ENCODE results near the gene C3. TPM values are rescaled to one million over a fixed set of nuclear protein-coding genes. Genes with fewer than 3 reads are reported as not detected.
"Not testable (repeated sequence)": the region's sequence is repeated elsewhere in the genome, so short reads cannot be mapped to it uniquely, and the experiment has no call there.

C3 gene
- total RNA-seq, 1 experiment from 2014 or later, result not detected

GRCh38 chr19:6713773-6714692 is 6.4 kb downstream of the C3 start:
- no peak for DNase-seq
- H3K36me3 ChIP-seq (ENCODE audit: insufficient read depth, low read length), result no peaks in the 10 kb centered on the region
- H3K4me1 ChIP-seq (ENCODE audit: low read length), result no peaks in the 10 kb centered on the region
- no peaks in the 10 kb centered on the region for H3K9me2 ChIP-seq (replicated peaks; ENCODE audit: insufficient read depth, low read length)
- no peak overlapping the region for H3K4me3 ChIP-seq (ENCODE audit: low read length)
- H3K9me3 ChIP-seq (ENCODE audit: low read length), result no peaks in the 10 kb centered on the region
- H3K79me2 ChIP-seq (ENCODE audit: low read length), result no peaks in the 10 kb centered on the region
- no peak overlapping the region for H3K4me2 ChIP-seq (ENCODE audit: low read depth, low read length, poor library complexity, severe bottlenecking)
- no peaks in the 10 kb centered on the region for H4K20me1 ChIP-seq (ENCODE audit: insufficient read depth, low read depth, low read length)
- H2AFZ ChIP-seq (ENCODE audit: low read length), result no peak overlapping the region
- H3K27ac ChIP-seq (ENCODE audit: low read length), result no peak overlapping the region
- no peak overlapping the region for H3K9ac ChIP-seq (ENCODE audit: low read length)
- no peaks in the 10 kb centered on the region for H3K27me3 ChIP-seq (ENCODE audit: low read length)

- H3K9ac ChIP-seq (ENCODE audit: low read length), result no peak overlapping the region
- H3K4me3 ChIP-seq (ENCODE audit: low read length), result no peak overlapping the region
- no peaks in the 10 kb centered on the region for H3K4me1 ChIP-seq (ENCODE audit: low read length)
- no peak for DNase-seq
- H3K27me3 ChIP-seq (ENCODE audit: low read length), result no peaks in the 10 kb centered on the region
- H3K79me2 ChIP-seq (ENCODE audit: low read length), result no peaks in the 10 kb centered on the region
- H3K27ac ChIP-seq (ENCODE audit: low read length), result no peak overlapping the region
- no peaks in the 10 kb centered on the region for H4K20me1 ChIP-seq (ENCODE audit: insufficient read depth, low read depth, low read length)
- H3K4me2 ChIP-seq (ENCODE audit: low read depth, low read length, poor library complexity, severe bottlenecking), result no peak overlapping the region
- H2AFZ ChIP-seq (ENCODE audit: low read length), result no peak overlapping the region
- H3K9me3 ChIP-seq (ENCODE audit: low read length), result no peaks in the 10 kb centered on the region
- no peaks in the 10 kb centered on the region for H3K36me3 ChIP-seq (ENCODE audit: insufficient read depth, low read length)
- H3K9me2 ChIP-seq (replicated peaks; ENCODE audit: insufficient read depth, low read length), result no peaks in the 10 kb centered on the region
These were observed 7.5 kb downstream of the C3 start for GRCh38 chr19:6712692-6713670.

GRCh38 chr19:6712231-6712630 is 8.2 kb downstream of the C3 start:
- DNase-seq, result no peak
- Histone ChIP-seq H3K9me2 (replicated peaks; ENCODE audit: insufficient read depth, low read length) (no peaks in the 10 kb centered on the region), H3K79me2 (ENCODE audit: low read length) (no peaks in the 10 kb centered on the region), H3K9ac (ENCODE audit: low read length) (no peak overlapping the region), H4K20me1 (ENCODE audit: insufficient read depth, low read depth, low read length) (no peaks in the 10 kb centered on the region), H3K36me3 (ENCODE audit: insufficient read depth, low read length) (no peaks in the 10 kb centered on the region), H3K4me2 (ENCODE audit: low read depth, low read length, poor library complexity, severe bottlenecking) (no peak overlapping the region), H3K27ac (ENCODE audit: low read length) (no peak overlapping the region), H3K4me1 (ENCODE audit: low read length) (no peaks in the 10 kb centered on the region), H3K27me3 (ENCODE audit: low read length) (no peaks in the 10 kb centered on the region), H2AFZ (ENCODE audit: low read length) (no peak overlapping the region), H3K9me3 (ENCODE audit: low read length) (no peaks in the 10 kb centered on the region), H3K4me3 (ENCODE audit: low read length) (no peak overlapping the region)

- Histone ChIP-seq H3K4me2 (ENCODE audit: low read depth, low read length, poor library complexity, severe bottlenecking) (no peak overlapping the region), H3K4me1 (ENCODE audit: low read length) (no peaks in the 10 kb centered on the region), H3K27ac (ENCODE audit: low read length) (no peak overlapping the region), H3K9me3 (ENCODE audit: low read length) (no peaks in the 10 kb centered on the region), H4K20me1 (ENCODE audit: insufficient read depth, low read depth, low read length) (no peaks in the 10 kb centered on the region), H3K79me2 (ENCODE audit: low read length) (no peaks in the 10 kb centered on the region), H2AFZ (ENCODE audit: low read length) (no peak overlapping the region), H3K9ac (ENCODE audit: low read length) (no peak overlapping the region), H3K4me3 (ENCODE audit: low read length) (no peak overlapping the region), H3K36me3 (ENCODE audit: insufficient read depth, low read length) (no peaks in the 10 kb centered on the region), H3K9me2 (replicated peaks; ENCODE audit: insufficient read depth, low read length) (no peaks in the 10 kb centered on the region), H3K27me3 (ENCODE audit: low read length) (no peaks in the 10 kb centered on the region)
- DNase-seq, result no peak
These were observed 8.8 kb downstream of the C3 start for GRCh38 chr19:6711605-6712004.

DNA sequence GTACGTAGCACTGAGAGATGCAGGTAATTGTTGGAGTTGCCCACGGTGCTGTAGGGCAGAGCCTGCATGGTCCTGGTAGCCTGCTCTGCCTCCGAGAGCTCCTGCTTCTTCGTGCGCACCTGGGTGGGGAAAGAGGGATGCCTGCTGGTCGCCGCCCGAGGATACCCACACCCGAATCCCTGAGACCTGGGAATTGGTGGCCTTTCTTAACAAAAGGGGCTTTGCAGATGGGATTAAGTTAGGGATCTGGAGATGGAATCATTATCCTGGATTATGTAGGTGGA is 9.4 kb downstream of the C3 start:
- no peak overlapping the region for H3K9ac ChIP-seq (ENCODE audit: low read length)
- H3K27ac ChIP-seq (ENCODE audit: low read length), result no peak overlapping the region
- H3K9me2 ChIP-seq (replicated peaks; ENCODE audit: insufficient read depth, low read length), result no peaks in the 10 kb centered on the region
- no peaks in the 10 kb centered on the region for H3K27me3 ChIP-seq (ENCODE audit: low read length)
- no peak overlapping the region for H3K4me2 ChIP-seq (ENCODE audit: low read depth, low read length, poor library complexity, severe bottlenecking)
- H2AFZ ChIP-seq (ENCODE audit: low read length), result no peak overlapping the region
- no peaks in the 10 kb centered on the region for H4K20me1 ChIP-seq (ENCODE audit: insufficient read depth, low read depth, low read length)
- H3K79me2 ChIP-seq (ENCODE audit: low read length), result no peaks in the 10 kb centered on the region
- no peak overlapping the region for H3K4me3 ChIP-seq (ENCODE audit: low read length)
- H3K36me3 ChIP-seq (ENCODE audit: insufficient read depth, low read length), result no peaks in the 10 kb centered on the region
- DNase-seq, result no peak
- H3K9me3 ChIP-seq (ENCODE audit: low read length), result no peaks in the 10 kb centered on the region
- no peaks in the 10 kb centered on the region for H3K4me1 ChIP-seq (ENCODE audit: low read length)

- DNase-seq, result no peak
- Histone ChIP-seq H3K36me3 (ENCODE audit: insufficient read depth, low read length) (no peaks in the 10 kb centered on the region), H3K9ac (ENCODE audit: low read length) (no peak overlapping the region), H3K4me1 (ENCODE audit: low read length) (no peaks in the 10 kb centered on the region), H3K27me3 (ENCODE audit: low read length) (no peaks in the 10 kb centered on the region), H3K9me3 (ENCODE audit: low read length) (no peaks in the 10 kb centered on the region), H3K9me2 (replicated peaks; ENCODE audit: insufficient read depth, low read length) (no peaks in the 10 kb centered on the region), H2AFZ (ENCODE audit: low read length) (no peak overlapping the region), H3K4me2 (ENCODE audit: low read depth, low read length, poor library complexity, severe bottlenecking) (no peak overlapping the region), H3K27ac (ENCODE audit: low read length) (no peak overlapping the region), H3K79me2 (ENCODE audit: low read length) (no peaks in the 10 kb centered on the region), H4K20me1 (ENCODE audit: insufficient read depth, low read depth, low read length) (no peaks in the 10 kb centered on the region), H3K4me3 (ENCODE audit: low read length) (no peak overlapping the region)
These were observed 10.0 kb downstream of the C3 start for GRCh38 chr19:6710273-6711077.

- Histone ChIP-seq H3K9me2 (replicated peaks; ENCODE audit: insufficient read depth, low read length) (no peaks in the 10 kb centered on the region), H3K9me3 (ENCODE audit: low read length) (no peaks in the 10 kb centered on the region), H3K27me3 (ENCODE audit: low read length) (no peaks in the 10 kb centered on the region), H3K4me2 (ENCODE audit: low read depth, low read length, poor library complexity, severe bottlenecking) (no peak overlapping the region), H3K4me1 (ENCODE audit: low read length) (no peaks in the 10 kb centered on the region), H3K9ac (ENCODE audit: low read length) (no peak overlapping the region), H3K4me3 (ENCODE audit: low read length) (no peak overlapping the region), H3K36me3 (ENCODE audit: insufficient read depth, low read length) (no peaks in the 10 kb centered on the region), H2AFZ (ENCODE audit: low read length) (no peak overlapping the region), H3K79me2 (ENCODE audit: low read length) (no peaks in the 10 kb centered on the region), H3K27ac (ENCODE audit: low read length) (no peak overlapping the region), H4K20me1 (ENCODE audit: insufficient read depth, low read depth, low read length) (no peaks in the 10 kb centered on the region)
- DNase-seq, result no peak
These were observed 10.9 kb downstream of the C3 start for GRCh38 chr19:6709549-6709948.

DNA sequence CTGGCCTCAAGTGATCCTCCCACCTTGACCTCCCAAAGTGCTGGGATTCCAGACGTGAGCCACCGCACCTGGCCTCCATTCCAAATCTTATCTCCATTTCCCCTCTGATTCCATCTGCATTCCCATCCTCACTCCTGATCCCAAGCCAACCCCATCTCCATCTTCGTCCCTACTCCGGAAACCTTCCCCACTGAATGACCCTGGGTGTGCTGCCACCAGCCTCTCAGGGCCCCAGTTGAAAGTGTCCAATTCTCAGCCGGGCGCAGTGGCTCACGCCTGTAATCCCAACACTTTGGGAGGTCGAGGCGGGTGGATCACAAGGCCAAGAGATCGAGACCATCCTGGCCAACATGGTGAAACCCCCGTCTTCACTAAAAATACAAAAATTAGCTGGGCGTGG is 11.5 kb downstream of the C3 start:
- H3K79me2 ChIP-seq (ENCODE audit: low read length); H3K27me3 ChIP-seq (ENCODE audit: low read length); H3K27ac ChIP-seq (ENCODE audit: low read length); H2AFZ ChIP-seq (ENCODE audit: low read length); H3K4me2 ChIP-seq (ENCODE audit: low read depth, low read length, poor library complexity, severe bottlenecking); H3K9me3 ChIP-seq (ENCODE audit: low read length); DNase-seq; H4K20me1 ChIP-seq (ENCODE audit: insufficient read depth, low read depth, low read length); H3K36me3 ChIP-seq (ENCODE audit: insufficient read depth, low read length); H3K4me1 ChIP-seq (ENCODE audit: low read length); H3K9ac ChIP-seq (ENCODE audit: low read length); H3K9me2 ChIP-seq (replicated peaks; ENCODE audit: insufficient read depth, low read length); H3K4me3 ChIP-seq (ENCODE audit: low read length): not testable (repeated sequence)

Measured in Karpas-422 (cell line).